Upper lobe of left lung (tissue), 6 donors: ENCODE measurements around the gene SRP19. TPM values are rescaled to one million over a fixed set of nuclear protein-coding genes. Genes with fewer than 3 reads are reported as not detected.

Source experiments
- ATAC-seq, 2 donors: fragments of 200-7000 bp; cut with Tn5 transposase; one replicate each; pipeline ENCODE4 v1.9.1; 2022; ENCODE audit warnings: mild to moderate bottlenecking in 2 of 2, moderate library complexity in 2 of 2; ENCODE audit not compliant: low FRiP score in 2 of 2
- DNase-seq, 2 donors: peaks; one replicate each; pipeline ENCODE4 v3.0.0-alpha.2; 2019 to 2020
- H3K27ac ChIP-seq, 4 donors: fragments of 200-600 bp; sonication (generic); one replicate each; pipeline ENCODE4 v1.5.1; 2016 to 2019
- H3K27me3 ChIP-seq, 4 donors: fragments of 200-600 bp; sonication (generic); one replicate each; pipeline ENCODE4 v1.5.1; 2017 to 2019
- H3K36me3 ChIP-seq, 4 donors: fragments of 200-600 bp; sonication (generic); one replicate each; pipeline ENCODE4 v1.5.1; 2016 to 2019
- H3K4me1 ChIP-seq, 4 donors: fragments of 200-600 bp; sonication (generic); one replicate each; pipeline ENCODE4 v1.5.1; 2018 to 2019
- H3K4me3 ChIP-seq, 4 donors: fragments of 200-600 bp; sonication (generic); one replicate each; pipeline ENCODE4 v1.5.1; 2017 to 2019; ENCODE audit warnings: mild to moderate bottlenecking in 2 of 4, moderate library complexity in 1 of 4
- H3K9me3 ChIP-seq, 4 donors: fragments of 200-600 bp; sonication (generic); one replicate each; pipeline ENCODE4 v1.5.1; 2018 to 2019
- CTCF ChIP-seq, 6 experiments: fragments of 450-650 bp in 4 of 6; fragments of 200-600 bp in 2 of 6; sonication (generic) in 2 of 6; IDR thresholded peaks; one replicate each; pipeline ENCODE4 v1.5.1; 2016 to 2019; ENCODE audit warnings: antibody characterized with exemption in 6 of 6
- EP300 ChIP-seq, 4 donors: sonication (generic); formaldehyde crosslinking; IDR thresholded peaks; one replicate each; pipeline ENCODE4 v1.5.1; 2017; ENCODE audit warnings: antibody characterized with exemption in 4 of 4, control low read depth in 2 of 4
- POLR2A ChIP-seq, 4 donors: fragments of 450-650 bp; IDR thresholded peaks; one replicate each; pipeline ENCODE4 v1.5.1; 2016 to 2017; ENCODE audit warnings: antibody characterized with exemption in 4 of 4, mild to moderate bottlenecking in 2 of 4
- POLR2AphosphoS5 ChIP-seq, 2 donors: sonication (generic); formaldehyde crosslinking; IDR thresholded peaks; one replicate each; pipeline ENCODE4 v1.5.1; 2017; ENCODE audit warnings: antibody characterized with exemption in 2 of 2
- whole genome bisulfite sequencing, 2 donors: methylation state at CpG; one replicate each; pipeline ENCODE4 v1.1.5; 2017 to 2018; 5-methylcytosine and 5-hydroxymethylcytosine counted together
- total RNA-seq, 6 donors: library from RNA; depleted of rRNA in 4 of 6; stranded (reverse); fragments of >200 nt in 4 of 6; gene quantifications; one replicate each; pipeline versions ENCODE4 v1.1.0 to v1.2.1, GENCODE V29; 2016 to 2021
- donor health status: DM: no; HTN: no; CAD: no; lungs with moderate emphysema.
- donor health status: DM: no; HTN: yes; CAD: no; lungs with severe emphysema.

Gene SRP19
- total RNA-seq, 6 donors from 2014 or later: 27.3 to 90.1 (median 38.9) TPM

DNA sequence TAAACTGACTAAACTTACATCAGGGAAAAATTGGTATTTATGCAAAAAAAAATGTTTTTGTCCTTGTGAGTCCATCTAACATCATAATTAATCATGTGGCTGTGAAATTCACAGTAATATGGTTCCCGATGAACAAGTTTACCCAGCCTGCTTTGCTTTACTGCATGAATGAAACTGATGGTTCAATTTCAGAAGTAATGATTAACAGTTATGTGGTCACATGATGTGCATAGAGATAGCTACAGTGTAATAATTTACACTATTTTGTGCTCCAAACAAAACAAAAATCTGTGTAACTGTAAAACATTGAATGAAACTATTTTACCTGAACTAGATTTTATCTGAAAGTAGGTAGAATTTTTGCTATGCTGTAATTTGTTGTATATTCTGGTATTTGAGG is 16.6 kb upstream of the SRP19 start:
- DNase-seq (no peak), ATAC-seq (no peak)
- Histone ChIP-seq H3K27me3 (no peaks in the 10 kb centered on the region), H3K9me3 (no peaks in the 10 kb centered on the region), H3K27ac (no peak overlapping the region), H3K4me3 (no peak overlapping the region), H3K36me3 (peaks cover 0 to 9% (median 3%) of the 10 kb centered on the region in 4 donors), H3K4me1 (peaks cover 0 to 4% (median 0%) of the 10 kb centered on the region in 4 donors)
- 92 to 94% methylated on average over 1 of the region's 1 CpG for WGBS, 2 donors
- TF ChIP-seq POLR2A (IDR thresholded peaks at IDR 0.05): no peak
- no peak for TF ChIP-seq POLR2AphosphoS5 (IDR thresholded peaks at IDR 0.05)
- no peak for TF ChIP-seq EP300 (IDR thresholded peaks at IDR 0.05)
- no peak for TF ChIP-seq CTCF (IDR thresholded peaks at IDR 0.05)

DNA sequence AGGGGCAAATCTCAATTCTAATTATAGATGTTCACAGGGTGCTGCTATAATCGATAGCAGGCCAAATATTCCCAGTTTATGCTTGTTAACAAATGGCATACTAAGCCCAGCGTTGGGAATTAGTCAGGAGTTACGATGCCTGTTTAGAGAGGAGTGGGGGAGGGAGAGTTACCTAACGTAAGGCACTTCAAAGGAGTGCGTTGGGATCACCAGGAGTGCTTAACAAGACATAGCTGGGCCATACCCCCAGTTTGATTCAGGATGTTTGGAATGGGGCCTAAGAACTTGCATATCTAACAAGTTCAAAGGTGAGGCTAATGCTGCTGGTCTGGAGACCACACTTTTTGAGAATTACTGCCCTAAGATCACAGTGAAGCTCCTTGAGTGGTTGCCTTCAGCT is 14.5 kb upstream of the SRP19 start:
- DNase-seq (no peak), ATAC-seq (no peak)
- TF ChIP-seq CTCF (IDR thresholded peaks at IDR 0.05): no peak
- no peak for TF ChIP-seq EP300 (IDR thresholded peaks at IDR 0.05)
- TF ChIP-seq POLR2A (IDR thresholded peaks at IDR 0.05): no peak
- TF ChIP-seq POLR2AphosphoS5 (IDR thresholded peaks at IDR 0.05): no peak
- H3K4me1 ChIP-seq: peaks cover 0 to 4% (median 0%) of the 10 kb centered on the region in 4 donors
- H3K27ac ChIP-seq: no peak overlapping the region
- H3K27me3 ChIP-seq: no peaks in the 10 kb centered on the region
- 70 to 72% methylated on average over 5 of the region's 5 CpGs for WGBS, 2 donors
- no peaks in the 10 kb centered on the region for H3K9me3 ChIP-seq
- no peak overlapping the region for H3K4me3 ChIP-seq
- no peaks in the 10 kb centered on the region for H3K36me3 ChIP-seq

DNA sequence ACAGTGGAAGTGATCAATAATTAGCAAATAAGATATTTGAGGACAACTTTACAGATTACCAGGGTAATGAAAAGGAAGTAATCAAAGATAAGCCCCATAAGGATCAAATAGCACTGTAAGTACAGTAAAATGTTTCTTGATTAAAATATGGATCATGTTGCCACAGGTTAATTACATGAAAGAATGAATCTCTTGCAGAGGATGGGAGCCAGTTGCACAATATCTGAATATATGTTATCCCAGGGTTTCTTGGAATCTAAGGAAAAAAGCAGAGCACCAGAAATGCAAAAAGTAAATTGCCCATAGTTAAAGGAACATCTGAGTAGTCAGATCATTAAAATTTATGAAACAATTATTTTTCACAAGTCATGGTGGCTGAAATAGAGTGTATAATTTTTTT is 13.8 kb upstream of the SRP19 start:
- H3K27me3 ChIP-seq: no peaks in the 10 kb centered on the region
- no peak overlapping the region for H3K4me3 ChIP-seq
- DNase-seq: no peak
- H3K9me3 ChIP-seq: no peaks in the 10 kb centered on the region
- H3K27ac ChIP-seq: no peak overlapping the region
- peaks cover 0 to 4% (median 0%) of the 10 kb centered on the region in 4 donors for H3K4me1 ChIP-seq
- H3K36me3 ChIP-seq: no peaks in the 10 kb centered on the region
- TF ChIP-seq CTCF (IDR thresholded peaks at IDR 0.05) (no peak), POLR2AphosphoS5 (IDR thresholded peaks at IDR 0.05) (no peak), EP300 (IDR thresholded peaks at IDR 0.05) (no peak), POLR2A (IDR thresholded peaks at IDR 0.05) (no peak)
- no peak for ATAC-seq

DNA sequence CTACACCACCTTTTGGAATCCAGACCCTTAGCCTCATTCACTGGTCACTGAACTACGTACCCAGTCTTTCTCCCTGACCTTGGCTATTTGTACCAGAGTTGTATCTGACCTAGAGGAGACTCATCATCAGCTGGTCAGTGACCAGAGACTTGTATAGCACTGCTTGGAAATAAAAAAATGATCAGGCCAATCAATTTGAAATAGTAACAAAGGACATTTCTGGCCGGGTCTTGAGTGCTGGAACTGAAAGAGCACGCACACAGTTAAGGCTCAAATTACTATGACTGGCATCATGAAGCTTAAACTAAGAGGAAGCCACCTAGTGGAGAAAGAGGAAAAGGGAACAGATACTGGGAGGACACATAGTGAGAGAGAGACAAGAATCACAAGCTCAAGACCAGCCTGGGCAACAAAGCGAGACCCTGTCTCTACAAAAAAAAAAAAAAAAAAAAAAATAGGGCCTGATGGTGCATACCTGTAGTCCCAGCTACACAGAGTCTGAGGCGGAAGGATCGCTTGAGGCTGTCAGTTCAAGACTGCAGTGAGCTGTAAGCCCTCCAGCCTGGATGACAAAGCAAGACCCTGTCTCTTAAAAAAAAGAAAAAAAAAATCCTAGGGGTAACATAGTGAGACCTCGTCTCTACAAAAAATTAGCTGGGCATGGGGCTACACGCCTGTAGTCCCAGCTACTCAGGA is 12.8 kb upstream of the SRP19 start:
- no peaks in the 10 kb centered on the region for H3K9me3 ChIP-seq
- no peaks in the 10 kb centered on the region for H3K36me3 ChIP-seq
- peaks cover 0 to 4% (median 0%) of the 10 kb centered on the region in 4 donors for H3K4me1 ChIP-seq
- WGBS, 2 donors: 47 to 51% methylated on average over 8 of the region's 8 CpGs
- no peaks in the 10 kb centered on the region for H3K27me3 ChIP-seq
- DNase-seq: no peak
- H3K4me3 ChIP-seq: no peak overlapping the region
- no peak overlapping the region for H3K27ac ChIP-seq
- TF ChIP-seq POLR2AphosphoS5 (IDR thresholded peaks at IDR 0.05): no peak
- peak; percentile 20 to 73 (median 57) for TF ChIP-seq CTCF (IDR thresholded peaks at IDR 0.05)
- ATAC-seq: peak; percentile 79 to 92

DNA sequence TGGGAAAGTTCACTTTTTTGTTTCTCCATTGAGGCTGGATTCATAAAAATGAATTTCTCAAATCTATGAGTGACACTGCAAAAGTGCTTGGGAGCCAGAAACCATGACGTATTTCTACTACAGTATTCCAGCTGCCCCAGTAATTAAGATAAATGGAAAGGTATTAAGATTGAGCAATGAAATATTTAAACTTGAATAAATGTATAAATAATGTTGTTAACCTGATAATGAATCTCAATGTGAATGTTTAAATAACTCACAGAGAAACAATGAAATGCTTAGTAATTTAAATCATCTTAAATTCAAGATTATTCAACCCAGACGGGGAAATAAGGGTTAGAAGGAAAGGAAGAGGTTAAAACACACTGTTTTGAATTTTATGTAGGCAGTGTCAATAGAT is 11.2 kb upstream of the SRP19 start:
- DNase-seq (no peak), ATAC-seq (no peak)
- Histone ChIP-seq H3K4me3 (no peak overlapping the region), H3K27ac (no peak overlapping the region), H3K4me1 (peaks cover 0 to 4% (median 0%) of the 10 kb centered on the region in 4 donors), H3K36me3 (no peaks in the 10 kb centered on the region), H3K9me3 (no peaks in the 10 kb centered on the region), H3K27me3 (no peaks in the 10 kb centered on the region)
- 65 to 75% methylated on average over 2 of the region's 2 CpGs for WGBS, 2 donors
- no peak for TF ChIP-seq CTCF (IDR thresholded peaks at IDR 0.05)
- no peak for TF ChIP-seq POLR2A (IDR thresholded peaks at IDR 0.05)
- no peak for TF ChIP-seq POLR2AphosphoS5 (IDR thresholded peaks at IDR 0.05)
- TF ChIP-seq EP300 (IDR thresholded peaks at IDR 0.05): no peak
